Mammary epithelial cell (primary cell): ENCODE measurements around the gene ZNF169.
"Not testable (repeated sequence)": the region's sequence is repeated elsewhere in the genome, so short reads cannot be mapped to it uniquely, and the experiment has no call there.

ENCODE experiments used
- CTCF ChIP-seq, 2 donors: IDR thresholded peaks in 1 of 2; conservative IDR thresholded peaks in 1 of 2; 2 replicates each; pipeline ENCODE4 v1.5.1; 2011 to 2012; ENCODE audit warnings: inconsistent platforms in 2 of 2, low read length in 2 of 2, mild to moderate bottlenecking in 2 of 2, control low read depth in 1 of 2, low read depth in 1 of 2; ENCODE audit not compliant: insufficient read depth in 1 of 2; ENCODE audit errors: extremely low read depth in 1 of 2
- EZH2 ChIP-seq: IDR thresholded peaks from 2 replicates; pipeline ENCODE4 v1.6.1; 2012; ENCODE audit warnings: low read length, inconsistent platforms, borderline replicate concordance

DNA sequence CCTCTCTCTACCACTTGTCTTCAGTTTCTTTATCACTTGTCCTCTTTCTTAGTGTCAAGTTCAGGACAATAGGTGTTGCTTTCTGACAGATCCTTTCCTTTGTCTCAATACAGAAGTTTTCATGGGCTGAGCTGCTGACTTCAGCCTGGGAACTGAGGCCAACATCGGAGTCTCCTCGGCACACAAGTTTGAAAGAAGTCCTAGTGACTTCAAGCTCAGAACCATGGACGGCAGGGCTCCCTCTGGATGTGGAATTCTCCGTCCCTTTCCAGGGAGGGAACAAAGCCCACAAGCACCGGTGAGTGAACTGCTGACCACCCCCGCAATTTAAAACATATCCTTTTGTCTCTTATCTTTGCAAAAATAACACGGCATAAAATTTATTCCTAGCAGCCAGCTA, 79.6 kb downstream of the ZNF169 start:
- not testable (repeated sequence) for TF ChIP-seq CTCF (conservative IDR thresholded peaks at IDR 0.05 in 1 of 2, IDR thresholded peaks at IDR 0.05 in 1 of 2; ENCODE audit: extremely low read depth in 1 of 2, insufficient read depth in 1 of 2, low read depth in 1 of 2, low read length in 2 of 2); EZH2
